GM21717 (cell line): ENCODE data around the gene ZNF524.
"Not testable (repeated sequence)": the region's sequence is repeated elsewhere in the genome, so short reads cannot be mapped to it uniquely, and the experiment has no call there.

ENCODE experiments used
- ATAC-seq: cut with Tn5 transposase; IDR thresholded peaks from one replicate; pipeline ENCODE4 v1.9.1; 2021; ENCODE audit warnings: mild to moderate bottlenecking, moderate library complexity; ENCODE audit not compliant: unreplicated experiment

The ZNF524 gene

DNA sequence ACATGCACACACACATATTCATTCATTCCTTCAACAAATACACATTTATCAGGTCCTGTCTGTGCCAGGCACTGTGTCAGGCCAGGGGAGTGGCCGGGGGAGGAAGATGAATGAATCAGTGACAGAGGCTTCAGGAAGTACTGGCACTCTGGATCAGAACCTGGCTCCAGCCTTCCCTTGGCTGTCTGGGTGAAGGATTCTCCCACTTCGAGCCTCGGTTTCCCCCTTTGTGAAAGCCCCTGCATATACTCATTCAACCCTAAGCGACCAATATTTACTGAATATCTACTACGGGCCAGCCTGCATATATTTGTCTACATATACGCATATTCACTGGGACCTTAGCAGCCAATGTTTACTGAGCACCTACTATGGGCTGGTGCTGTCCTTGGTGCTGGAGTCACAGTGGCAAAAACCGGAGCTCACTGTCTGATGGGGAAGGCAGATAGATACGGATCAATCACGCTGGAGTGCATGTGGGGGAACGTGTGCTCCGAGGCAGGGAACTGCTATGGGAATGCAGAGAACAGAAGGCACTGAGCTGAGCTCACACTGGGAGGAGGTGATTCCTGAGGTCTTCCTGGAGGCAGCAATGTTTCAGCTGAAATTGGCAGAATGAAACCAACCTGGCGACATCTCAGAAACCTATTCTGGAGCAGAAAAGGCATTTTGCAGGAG, 18.8 kb upstream of the ZNF524 start:
- no peak for ATAC-seq

DNA sequence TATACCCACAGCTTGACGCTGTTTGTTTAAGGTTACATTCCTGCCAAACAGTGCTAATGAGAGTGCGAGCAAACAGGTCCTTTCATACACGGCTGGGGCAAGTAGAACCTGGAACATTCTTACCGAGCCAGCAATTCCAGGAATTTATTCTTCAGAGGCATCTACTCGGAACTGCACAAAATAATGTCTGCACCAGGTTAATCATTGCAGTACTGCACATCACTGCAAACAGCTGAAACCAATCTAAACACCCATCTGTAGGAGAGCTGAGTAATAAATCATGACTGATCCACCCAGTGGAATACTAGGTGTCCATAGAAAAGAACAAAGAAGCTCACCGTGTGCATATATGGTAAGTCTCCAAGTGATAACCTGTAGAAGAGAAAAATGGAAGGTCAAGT, 18.3 kb upstream of the ZNF524 start:
- no peak for ATAC-seq

DNA sequence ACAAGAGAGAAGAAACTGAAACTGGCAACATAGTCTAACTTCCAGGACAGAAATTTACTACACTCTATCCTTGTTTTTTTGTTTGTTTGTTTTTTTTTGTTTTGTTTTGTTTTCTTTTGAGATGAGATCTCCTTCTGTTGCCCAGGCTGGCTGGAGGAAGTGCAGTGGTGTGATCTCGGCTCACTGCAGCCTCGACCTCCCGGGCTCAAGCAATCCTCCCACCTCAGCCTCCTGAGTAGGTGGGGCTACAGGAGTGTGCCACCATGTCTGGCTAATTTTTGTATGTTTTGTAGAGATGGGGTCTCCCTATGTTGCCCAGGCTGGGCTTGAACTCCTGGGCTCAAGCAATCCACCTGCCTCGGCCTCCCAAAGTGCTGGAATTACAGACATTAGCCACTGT, 17.8 kb upstream of the ZNF524 start:
- not testable (repeated sequence) for ATAC-seq

DNA sequence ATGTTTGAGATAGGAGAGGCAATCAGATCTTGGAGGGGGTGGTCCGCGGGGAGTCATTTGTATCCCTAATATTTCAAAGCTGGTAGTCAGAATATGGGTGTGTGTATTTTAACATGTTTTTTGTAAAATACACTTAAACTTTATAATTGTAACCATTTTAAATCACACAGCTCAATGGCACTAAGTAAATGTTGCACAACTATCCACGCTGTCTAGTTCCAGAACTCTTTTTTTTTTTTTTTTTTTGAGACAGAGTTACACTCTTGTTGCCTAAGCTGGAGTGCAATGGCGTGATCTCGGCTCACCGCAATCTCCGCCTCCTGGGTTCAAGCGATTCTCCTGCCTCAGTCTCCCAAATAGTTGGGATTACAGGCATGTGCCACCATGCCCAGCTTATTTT, 16.2 kb upstream of the ZNF524 start:
- not testable (repeated sequence) for ATAC-seq

DNA sequence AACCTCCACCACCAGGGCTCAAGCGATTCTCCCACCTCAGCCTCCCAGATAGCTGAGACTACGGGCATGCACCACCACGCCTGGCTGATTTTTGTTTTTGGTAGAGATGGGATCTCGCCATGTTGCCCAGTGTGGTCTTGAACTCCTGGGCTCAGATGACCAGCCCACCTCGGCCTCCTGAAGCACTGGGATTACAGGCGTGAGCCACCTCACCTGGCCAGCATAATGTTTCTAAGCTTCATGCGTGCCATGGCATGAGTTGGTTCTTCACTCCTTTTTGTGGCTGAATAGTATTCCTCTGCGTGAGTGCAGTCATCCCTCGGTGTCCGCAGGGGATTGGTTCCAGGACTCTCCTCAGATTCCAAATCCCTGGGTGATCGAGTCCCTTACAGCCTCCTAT, 15.2 kb upstream of the ZNF524 start:
- ATAC-seq, result no peak

DNA sequence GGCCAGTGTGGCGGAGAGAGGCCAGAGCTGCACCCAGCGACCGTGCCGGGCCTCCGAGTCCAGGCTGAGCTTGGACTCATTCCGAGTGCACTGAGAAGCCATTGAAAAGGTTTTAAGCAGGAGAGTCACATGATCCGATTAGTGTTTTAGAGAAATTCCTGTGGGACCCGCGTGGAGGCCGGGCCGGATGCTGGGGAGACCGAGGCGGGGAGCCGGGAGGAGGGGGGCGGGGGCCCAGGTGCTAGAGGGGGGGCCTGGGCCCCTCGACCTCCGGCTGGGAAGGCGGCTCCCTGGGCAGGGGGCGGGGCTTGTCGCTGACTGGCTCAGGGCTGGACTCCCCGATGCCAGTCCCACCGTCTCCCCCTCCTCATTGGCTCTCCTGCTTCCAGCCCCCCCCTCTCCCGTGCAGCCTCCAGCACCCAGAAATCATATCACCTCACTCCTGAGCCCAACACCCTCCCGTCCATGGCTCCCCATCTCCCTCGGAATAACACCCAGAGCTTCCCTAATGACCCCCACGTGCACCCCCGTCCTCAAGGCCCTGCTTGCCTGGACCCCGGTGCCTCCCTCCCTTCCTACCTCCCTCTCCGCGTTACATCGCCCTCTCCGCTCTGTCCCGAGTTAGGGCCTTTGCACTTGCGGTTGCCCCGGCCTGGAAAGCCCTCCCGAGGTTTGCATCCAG, 14.3 kb upstream of the ZNF524 start:
- ATAC-seq, result no peak

DNA sequence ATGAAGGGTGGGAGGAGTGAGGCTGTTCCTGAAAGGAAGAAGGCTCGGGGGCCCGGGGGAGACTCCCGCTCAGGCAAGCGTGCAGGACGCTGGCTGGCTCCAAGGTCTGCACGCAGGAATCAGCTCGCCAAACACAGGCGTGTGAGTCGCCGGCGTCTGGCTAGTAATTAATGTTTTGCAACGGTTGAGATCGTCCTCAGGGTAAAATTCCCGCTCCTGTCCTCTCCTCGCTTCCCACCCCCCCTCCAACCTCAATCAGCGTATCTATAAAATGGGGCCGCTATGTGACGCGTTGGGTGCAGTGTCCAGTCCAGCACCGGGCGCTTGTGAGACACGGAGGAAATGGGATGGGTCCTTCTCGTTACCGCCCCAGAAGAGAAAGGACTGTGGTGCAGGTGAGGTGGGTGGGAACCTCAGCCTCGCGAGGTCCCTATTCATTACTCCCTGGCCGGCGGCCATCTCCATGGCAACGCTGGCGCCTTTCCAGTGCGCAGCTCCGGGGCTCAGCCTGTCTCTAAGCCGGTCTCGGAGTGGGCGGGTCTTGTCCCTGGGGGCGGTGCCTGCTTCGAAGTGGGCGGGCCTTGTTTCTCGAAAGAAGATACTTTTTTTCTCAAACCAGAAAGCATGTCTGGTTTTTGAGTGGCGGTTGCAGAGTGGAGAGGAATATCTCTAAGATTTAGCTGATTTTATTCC, 13.0 kb upstream of the ZNF524 start:
- ATAC-seq, result peak; percentile 64

DNA sequence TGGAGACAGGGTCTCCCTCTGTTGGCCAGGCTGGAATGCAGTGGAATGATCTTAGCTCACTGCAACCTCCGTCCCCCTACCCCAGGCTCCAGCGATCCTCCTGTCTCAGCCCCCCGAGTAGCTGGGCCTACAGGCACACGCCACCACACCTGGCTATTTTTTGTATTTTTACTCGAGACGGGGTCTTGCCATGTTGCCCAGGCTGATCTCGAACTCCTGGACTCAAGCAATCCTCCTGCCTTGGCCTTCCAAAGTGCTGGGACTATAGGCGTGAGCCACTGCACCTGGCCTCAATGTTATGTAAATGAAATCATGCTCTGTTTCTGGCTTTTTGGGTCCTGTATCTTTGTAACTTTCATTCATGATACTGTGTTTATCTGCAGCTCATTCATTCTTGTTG, 11.3 kb upstream of the ZNF524 start:
- no peak for ATAC-seq

DNA sequence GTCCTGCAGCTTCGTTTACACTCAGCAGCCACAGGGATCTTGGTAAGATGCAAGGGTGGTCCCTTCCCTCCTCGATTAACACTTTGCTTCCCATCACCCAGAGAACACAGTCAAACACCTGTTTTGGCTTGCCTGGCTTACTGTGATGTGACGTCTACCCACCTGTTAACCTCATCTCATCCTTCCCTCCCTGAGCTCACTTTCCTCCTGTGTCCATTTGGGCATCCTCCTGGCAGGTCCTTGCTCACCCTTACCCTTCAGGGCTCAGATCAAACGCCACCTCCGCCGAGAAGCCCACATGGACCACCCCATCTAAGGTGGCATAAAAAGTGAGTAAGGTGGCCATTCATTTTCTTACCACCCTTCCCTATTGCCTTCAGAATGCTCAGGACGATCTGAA, 10.0 kb upstream of the ZNF524 start:
- no peak for ATAC-seq

DNA sequence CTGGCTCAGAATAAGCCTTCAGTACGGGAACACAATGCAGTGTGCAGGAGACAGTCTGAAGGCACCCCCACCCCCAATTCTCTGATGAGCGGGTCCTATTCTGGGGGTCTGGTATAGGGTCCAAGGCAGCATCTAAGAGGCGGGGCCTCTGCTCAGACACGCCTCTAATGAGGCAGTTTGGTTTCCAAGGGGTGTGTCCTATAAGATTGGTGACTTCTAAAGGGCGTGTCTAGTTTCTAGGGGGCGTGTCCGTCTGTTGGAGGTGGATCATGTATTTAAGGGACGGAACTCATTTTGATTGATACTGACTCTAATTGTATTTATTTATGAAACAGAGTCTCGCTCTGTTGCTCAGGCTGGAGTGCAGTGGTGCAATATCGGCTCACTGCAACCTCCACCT, 9.5 kb upstream of the ZNF524 start:
- no peak for ATAC-seq

DNA sequence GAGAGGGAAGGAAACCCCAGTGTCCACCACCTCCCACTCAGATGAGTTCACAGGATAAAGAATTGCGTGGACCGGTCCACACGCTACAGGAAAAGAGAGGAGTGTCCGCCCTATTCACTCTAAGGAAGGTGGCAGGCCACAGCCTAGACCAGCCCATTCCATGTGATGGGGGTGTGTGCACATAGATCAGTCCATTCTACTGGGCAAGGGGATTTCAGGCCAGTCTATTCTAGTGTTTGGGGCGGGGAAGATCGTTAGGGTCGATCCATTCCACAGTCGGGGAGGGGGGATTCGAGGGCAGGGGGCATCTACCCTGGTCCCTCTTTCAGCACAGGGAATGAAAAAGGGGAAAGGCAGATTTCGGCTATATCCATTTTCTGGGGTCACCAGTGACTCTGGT, 8.5 kb upstream of the ZNF524 start:
- ATAC-seq, result no peak

DNA sequence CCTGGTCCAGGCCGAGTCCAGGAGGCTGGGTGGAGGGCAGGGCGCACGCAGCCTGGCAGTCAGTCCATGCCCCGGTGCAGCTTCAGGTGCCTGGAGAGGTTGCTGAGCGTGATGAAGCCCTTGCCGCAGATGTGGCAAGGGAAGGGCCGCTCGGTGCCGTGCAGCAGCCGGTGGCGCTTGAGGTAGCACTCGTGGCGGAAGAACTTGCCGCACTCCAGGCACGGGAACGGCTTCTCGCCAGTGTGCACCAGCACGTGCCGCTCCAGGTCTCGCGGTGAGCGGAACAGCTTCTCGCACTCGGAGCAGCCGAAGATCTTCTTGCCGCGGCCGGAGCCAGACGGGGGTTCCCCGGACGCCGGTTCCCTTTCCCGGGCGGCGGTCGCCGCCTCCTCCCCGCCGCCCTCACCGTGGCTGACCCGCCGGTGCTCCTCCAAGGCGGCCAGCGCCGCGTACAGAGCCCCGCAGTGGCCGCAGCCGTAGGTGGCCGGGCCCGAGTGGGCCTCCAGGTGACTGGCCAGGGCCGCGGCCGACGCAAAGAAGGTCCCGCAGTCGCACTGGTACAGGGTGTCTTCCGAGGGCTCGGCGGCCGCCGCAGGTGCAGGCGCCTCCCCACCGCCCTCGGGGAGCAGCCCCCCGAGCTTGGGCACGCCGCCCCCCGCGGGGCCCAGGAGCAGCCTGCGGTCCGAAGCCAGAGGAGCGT, 7.5 kb upstream of the ZNF524 start:
- ATAC-seq, result no peak

DNA sequence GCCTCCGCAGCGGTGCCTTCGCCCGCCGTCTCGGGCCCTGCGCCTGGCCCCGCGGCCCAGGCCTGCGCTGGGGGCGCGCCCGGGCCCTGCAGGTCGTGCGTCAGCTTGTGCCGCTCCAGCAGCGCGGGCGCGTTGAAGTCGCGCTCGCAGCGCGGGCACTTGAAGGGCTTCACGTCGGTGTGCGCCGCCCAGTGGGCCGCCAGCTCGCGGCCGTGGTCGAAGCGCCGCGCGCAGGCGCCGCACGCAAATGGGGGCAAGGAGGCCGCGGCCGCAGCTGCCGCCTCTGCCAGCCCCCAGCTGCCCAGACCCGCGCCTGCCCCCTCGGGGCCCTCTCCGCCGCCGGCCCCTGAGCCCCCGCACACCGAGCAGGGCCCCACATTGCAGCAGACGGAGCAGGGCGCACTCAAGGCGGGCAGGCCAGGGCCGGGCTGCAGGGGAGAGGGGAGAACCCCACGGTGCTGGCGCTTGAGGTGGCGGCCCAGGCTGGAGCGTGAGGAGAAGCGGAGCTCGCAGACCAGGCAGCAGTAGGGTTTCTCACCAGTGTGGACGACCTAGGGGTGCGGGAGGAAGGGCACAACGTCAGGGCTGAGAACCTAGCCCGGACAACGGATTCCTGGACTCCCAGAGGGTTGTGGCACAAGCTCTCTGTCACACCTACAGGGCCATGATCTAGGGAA, 6.9 kb upstream of the ZNF524 start:
- ATAC-seq, result no peak

DNA sequence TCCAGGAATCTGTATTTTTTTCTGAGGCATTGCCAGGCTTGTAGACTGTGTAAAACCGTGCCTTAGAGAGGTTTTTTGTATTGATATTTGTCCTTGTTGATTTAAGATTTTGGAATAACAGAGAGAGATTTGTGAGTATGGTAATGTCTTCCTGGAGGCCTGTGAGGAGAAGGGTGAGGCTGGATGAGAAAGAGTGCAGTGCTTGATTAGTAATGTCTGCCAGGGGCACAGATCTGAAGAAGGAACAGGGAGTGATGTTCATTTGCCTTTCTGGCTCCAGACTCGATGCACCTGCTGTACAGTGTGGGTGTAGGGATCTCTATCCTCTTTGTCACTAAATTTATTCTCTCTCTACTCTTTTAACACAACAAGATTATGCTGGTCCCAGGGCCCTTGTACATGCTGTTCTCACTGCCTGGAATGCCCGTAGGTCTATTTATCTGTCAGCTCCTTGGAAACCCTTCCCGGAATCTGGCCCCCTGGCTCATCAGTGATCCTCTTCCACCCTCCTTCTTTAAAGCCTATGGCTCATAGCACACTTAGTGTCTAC, 5.0 kb upstream of the ZNF524 start:
- ATAC-seq, result no peak

DNA sequence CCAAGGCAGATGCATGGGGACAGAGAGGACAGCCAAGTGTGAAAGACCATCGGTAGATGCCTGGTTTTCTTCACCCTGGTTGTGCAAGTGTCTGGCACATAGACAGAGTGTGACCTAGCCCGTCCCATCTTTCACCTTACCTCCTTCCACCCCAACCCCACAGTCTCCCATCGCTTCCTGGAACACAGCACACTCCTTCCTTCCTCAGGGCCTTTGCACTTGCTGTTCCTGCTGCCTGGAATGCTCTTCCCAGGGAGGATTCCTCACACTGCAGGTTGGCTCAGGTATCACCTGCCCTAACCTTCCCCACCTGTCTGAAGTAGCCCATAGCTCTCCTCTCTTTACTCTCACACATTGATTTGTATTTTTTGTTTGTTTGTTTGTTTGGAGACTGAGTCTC, 3.8 kb upstream of the ZNF524 start:
- ATAC-seq, result no peak

DNA sequence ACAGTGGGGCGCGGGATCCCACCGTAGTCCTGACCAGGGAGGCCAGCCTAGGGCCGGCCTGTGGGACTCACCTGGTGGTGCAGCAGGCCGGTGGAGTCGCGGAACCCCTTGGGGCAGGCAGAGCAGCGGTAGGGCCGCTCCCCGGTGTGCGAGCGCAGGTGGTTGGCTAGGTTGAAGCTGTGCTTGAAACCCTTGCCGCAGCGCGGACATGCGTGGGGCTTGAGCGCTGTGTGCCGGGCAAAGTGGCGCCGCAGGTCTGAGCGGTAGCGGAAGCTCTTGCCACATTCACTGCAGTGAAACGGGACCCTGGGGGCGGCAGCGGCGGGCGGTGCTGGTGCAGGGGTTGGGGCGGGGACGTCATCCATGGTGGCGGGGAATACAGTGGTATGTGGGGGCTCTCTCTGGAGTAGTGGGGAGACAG, 2.6 kb upstream of the ZNF524 start:
- ATAC-seq, result no peak

DNA sequence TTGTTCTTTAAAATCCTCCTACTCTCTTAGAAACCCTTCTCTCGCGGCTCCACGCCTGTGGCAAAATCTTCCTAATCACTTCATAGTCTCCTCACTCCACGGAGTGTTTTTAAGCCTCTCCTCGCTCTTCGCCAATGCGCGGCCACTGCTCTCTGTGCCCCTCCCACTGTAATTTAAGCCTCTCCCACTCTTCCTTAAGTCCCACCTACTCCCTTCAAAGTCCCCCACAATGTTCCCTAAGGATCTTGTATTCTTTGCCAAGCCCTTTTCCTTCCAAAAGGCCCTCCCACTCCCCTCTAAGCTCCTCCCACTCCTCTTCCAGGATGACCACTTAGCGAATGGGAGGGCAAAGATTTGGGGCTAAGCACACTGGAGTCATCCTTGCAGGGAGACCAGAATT, 2.1 kb upstream of the ZNF524 start:
- no peak for ATAC-seq

DNA sequence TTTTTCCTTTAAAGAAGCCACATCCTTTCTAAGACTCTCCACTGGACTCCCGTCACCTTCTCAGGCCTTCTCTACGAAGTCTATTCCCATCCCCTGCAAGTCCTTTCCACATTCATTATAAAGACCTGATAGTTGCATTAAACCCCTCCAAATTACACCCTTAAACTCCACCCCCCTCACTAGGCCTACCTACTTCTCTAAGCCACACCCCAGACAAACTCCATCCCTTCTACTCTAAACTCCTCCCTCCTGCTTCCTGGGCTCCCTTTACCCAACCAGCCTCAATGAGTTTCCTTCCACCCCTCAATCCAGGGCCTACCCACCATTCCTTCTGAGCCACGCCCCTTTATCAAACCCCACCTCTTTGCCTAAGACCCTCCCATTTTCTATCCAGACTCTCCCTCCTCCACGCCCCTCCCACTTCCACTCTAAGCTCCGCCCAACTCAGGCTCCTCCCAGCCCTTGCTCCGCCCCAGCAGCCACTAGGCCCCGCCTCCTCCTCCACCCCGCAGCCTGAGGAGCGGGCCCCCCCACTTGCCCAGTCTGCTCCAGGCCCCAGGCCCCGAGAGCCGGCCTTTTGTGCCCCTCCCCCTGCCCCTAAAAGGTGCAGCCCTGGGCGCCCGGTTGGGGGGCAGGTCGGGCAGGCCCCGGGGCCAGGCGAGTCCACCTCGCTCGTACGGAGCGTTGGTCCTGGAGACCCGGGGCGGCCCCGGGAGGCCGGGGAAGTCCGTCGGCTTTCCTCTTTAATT, 1.2 kb upstream of the ZNF524 start:
- ATAC-seq, result peak; percentile 40

DNA sequence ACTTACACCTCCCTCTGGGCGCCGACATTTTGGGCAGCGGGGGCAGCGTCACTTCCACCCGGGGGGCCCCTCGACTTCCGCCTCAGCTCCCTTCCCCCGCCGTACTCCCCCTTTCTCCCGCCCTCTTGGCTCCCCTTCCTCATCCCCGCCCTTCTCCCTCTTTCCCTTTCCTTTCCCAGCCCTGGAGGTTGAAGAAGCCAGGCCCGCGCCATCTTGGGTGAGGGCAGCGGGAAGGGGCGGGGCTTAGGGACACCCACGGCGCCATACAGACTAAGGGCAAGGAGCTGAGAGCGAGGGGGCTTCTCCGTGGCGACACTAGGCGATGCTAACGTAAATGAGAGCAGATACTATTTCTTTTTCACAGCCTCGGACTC, 633 bp upstream of the ZNF524 start, which contains the start of gene FIZ1:
Gene FIZ1, minus strand, starts transcription at position 50 of the 374 bp plus-strand sequence. CDS start 1,652 bp downstream, outside the sequence.
- peak; percentile 41 for ATAC-seq

DNA sequence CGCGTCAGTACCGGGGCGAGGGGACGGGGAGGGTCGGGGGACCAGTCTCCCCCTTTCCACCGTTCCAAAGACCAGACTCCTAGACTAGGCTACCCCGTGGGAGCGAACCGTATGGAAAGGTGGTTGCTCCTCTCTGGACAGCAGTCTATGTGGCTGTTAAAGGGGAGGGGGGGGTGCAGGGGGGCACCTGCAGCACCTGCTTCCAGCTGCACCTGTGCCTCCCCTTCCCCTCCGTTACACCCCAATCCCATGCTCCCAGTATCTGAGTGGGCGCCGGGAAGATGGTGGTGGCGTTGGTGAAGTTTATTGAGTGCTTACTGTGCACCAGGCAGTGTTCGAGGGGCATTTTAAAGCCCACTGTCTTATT, 557 bp downstream of the ZNF524 start:
- no peak for ATAC-seq
